HG02678 (cell line): ENCODE data around the gene TBC1D10B.
"Not testable (repeated sequence)": the region's sequence is repeated elsewhere in the genome, so short reads cannot be mapped to it uniquely, and the experiment has no call there.

Source experiments
- ATAC-seq: cut with Tn5 transposase; IDR thresholded peaks from one replicate; pipeline ENCODE4 v1.9.1; 2021; ENCODE audit warnings: mild to moderate bottlenecking, moderate library complexity; ENCODE audit not compliant: unreplicated experiment

TBC1D10B gene

DNA sequence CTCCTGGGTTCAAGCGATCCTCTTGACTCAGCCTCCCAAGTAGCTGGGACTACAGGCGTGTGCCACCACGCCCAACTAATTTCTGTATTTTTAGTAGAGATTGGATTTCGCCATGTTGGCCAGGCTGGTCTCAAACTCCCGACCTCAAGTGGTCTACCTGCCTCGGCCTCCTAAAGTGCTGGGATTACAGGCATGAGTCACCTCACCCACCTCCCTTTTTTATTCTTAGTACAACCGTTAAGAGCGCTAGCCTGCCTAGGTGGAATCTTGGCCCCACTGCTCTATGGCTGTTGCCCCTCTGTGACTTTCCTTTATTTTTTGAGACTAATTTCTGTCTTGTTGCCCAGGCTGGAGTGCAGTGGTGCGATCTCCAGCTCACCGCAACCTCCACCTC, 32.3 kb downstream of the TBC1D10B start:
- not testable (repeated sequence) for ATAC-seq

GRCh38 chr16:30335598-30336474, 34.5 kb downstream of the TBC1D10B start:
- peak; percentile 9 for ATAC-seq

DNA sequence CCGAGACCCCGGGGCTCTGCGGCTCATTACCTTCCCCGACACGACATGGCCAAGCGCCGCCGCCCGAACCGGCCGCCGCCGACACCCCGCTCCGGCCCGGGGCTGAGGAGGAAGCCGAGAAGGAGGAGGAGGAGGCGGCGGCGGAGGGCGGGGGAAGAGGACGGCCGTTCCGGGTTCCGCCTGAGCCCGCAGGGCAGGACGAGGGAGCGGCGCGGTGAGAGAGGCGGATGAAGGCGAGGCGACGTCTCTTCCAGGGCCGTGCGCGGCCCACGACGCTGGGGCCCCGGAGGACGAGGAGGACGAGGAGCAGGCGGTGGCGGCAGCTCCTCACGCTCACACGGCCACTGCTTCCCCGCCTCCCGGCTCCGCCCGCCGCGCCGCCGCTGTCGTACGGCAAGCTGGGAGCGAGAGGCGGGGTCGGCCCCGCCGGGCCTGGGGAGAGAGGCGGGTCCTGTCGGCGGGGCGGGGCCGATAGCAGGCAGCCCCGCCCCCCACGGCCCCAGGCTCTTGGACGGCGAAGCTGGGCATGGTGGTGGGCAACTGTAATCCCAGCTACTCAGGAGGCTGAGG, 35.2 kb downstream of the TBC1D10B start:
- peak; percentile 72 for ATAC-seq

DNA sequence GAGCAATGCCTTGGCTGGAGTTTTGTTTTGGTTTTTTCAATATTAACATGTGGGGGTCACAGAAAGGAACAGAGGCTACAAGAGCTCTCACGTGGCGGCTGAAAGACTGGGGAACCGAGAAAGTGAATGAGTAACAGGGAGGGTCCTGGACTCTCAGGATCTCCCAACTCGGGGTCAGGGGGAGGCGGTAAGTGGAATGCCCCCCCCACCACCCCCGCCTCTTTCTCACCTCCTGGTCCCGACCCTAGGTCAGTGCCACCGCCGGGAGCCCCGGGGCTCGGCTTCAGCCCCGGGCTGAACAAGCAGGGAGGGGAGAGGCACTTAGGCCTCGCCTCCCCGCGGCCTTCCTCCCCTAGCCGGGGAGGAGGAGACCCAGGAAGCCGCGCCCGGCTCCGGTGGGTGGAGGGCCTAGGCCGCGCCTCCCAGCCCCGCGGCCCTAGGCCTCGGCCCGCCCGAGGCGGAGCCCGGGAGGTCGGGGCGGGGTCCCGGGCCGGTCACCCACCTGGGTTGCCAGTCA, 35.8 kb downstream of the TBC1D10B start:
- ATAC-seq = peak; percentile 88

DNA sequence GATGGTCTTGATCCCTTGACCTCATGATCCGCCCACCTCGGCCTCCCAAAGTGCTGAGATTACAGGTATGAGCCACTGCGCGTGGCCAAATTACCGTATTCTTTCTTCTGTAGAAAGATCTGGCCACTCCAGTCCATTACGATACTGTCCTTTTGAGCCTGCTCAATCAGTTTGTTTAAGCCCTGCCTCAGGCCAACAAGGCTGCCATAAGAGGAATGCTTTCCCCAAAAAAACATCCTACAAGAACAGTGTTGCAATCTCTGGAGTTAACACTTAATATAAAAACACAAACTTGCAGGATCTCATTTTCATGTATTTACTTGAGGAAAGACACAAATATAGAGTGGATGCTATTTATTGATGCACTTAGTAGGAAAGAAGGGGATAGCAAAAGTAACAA, 46.1 kb downstream of the TBC1D10B start:
- ATAC-seq = not testable (repeated sequence)

- ATAC-seq = not testable (repeated sequence)
Measured at GRCh38 chr16:30318647-30319046, 51.6 kb downstream of the TBC1D10B start.

DNA sequence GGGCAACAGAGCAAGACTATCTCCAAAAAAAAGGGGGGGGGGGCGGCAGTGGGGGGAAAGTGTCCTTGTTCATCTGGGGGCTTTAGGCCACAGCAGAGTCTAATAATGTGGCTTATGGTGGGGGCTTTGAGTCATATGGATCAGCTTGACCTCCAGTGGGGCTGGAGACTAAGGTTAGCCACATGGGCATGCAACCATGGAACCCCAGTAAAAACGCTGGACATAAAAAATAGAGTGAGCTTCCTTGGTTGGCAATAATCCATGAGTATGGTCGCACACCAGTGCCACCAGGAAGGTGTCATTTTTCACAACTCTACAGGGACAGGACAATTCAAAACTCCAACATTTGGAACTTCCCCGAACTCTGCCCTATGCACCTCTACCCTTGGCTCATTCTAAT, 59.4 kb downstream of the TBC1D10B start:
- ATAC-seq = not testable (repeated sequence)

DNA sequence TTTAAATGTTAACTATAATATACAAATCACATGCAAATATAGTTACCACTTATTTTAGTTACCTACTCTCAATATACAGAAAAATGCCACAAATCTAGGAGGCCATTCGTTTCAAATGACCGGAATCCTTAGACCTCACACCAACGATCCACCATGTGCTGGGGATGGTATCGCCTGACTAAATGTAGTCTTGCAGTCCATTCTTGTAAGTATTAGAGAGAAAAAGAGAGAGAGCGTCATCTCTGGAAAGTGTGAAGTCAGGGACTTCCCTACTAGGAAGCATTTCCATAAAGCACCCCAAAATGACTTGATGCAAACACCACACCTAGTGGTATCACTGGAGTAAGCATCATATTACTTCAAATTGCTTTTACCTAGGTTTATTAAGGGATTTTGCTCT, 61.0 kb downstream of the TBC1D10B start:
- not testable (repeated sequence) for ATAC-seq
